T-cell (primary cell): ENCODE data around the gene SENP7. TPM values are rescaled to one million over a fixed set of nuclear protein-coding genes. Genes with fewer than 3 reads are reported as not detected.
"Not testable (repeated sequence)": the region's sequence is repeated elsewhere in the genome, so short reads cannot be mapped to it uniquely, and the experiment has no call there.

ENCODE experiments used
- ATAC-seq, 4 experiments: fragments of 200-7000 bp in 3 of 4; fragments of 150-1000 bp in 1 of 4; cut with Tn5 transposase; replicated peaks in 1 of 4; 1 replicate in 3 of 4; 2 replicates in 1 of 4; pipeline ENCODE4 v1.10.0; 2021; ENCODE audit warnings: moderate library complexity in 3 of 4, mild to moderate bottlenecking in 2 of 4, moderate number of reproducible peaks in 1 of 4
- CTCF ChIA-PET, 2 donors: fragments of 300-600 bp; sonication (Branson Sonifier 250); formaldehyde crosslinking; loops; one replicate each; lab custom pipeline; 2022; ENCODE audit warnings: antibody characterized with exemption in 2 of 2; lab: Charles Lee
- POLR2A ChIA-PET, 2 donors: fragments of 300-600 bp; sonication (Branson Sonifier 250); formaldehyde crosslinking; loops; one replicate each; lab custom pipeline; 2022; ENCODE audit warnings: antibody characterized with exemption in 2 of 2; lab: Charles Lee
- DNase-seq, 35 experiments: peaks; one replicate each; pipeline versions ENCODE4 v3.0.0 to v3.0.0-alpha.2; 2013 to 2023
- H3K27ac ChIP-seq: one replicate; pipeline ENCODE4 v1.5.1; 2013; ENCODE audit warnings: low read length
- H3K27me3 ChIP-seq, 2 experiments: replicated peaks in 1 of 2; 1 replicate in 1 of 2; 2 replicates in 1 of 2; pipeline versions ENCODE4 v1.6.1 to v1.7.0; 2013; ENCODE audit warnings: low read length in 1 of 2, mixed read lengths in 1 of 2; ENCODE audit not compliant: control insufficient read depth in 2 of 2, insufficient read depth in 2 of 2; ENCODE audit errors: extremely low read depth in 1 of 2
- H3K36me3 ChIP-seq, 2 donors: 1 replicate in 1 of 2; 2 replicates in 1 of 2; pipeline versions ENCODE4 v1.6.1 to v1.7.0; 2013; ENCODE audit warnings: low read length in 1 of 2; ENCODE audit not compliant: control insufficient read depth in 2 of 2, insufficient read depth in 1 of 2; ENCODE audit errors: extremely low read depth in 1 of 2
- H3K4me1 ChIP-seq, 2 experiments: 1 replicate in 1 of 2; 2 replicates in 1 of 2; pipeline versions ENCODE4 v1.6.1 to v1.7.0; 2013; ENCODE audit warnings: low read length in 2 of 2, mixed read lengths in 1 of 2; ENCODE audit not compliant: insufficient read depth in 2 of 2, control insufficient read depth in 1 of 2; ENCODE audit errors: extremely low read depth in 1 of 2
- H3K4me3 ChIP-seq, 2 donors: 1 replicate in 1 of 2; 2 replicates in 1 of 2; pipeline versions ENCODE4 v1.5.1 to v1.7.0; 2013; ENCODE audit warnings: mild to moderate bottlenecking in 2 of 2, low read length in 1 of 2, moderate library complexity in 1 of 2; ENCODE audit not compliant: control insufficient read depth in 1 of 2; ENCODE audit errors: extremely low read depth in 1 of 2
- H3K9me3 ChIP-seq: 2 replicates; pipeline ENCODE4 v1.7.0; 2013
- H3K27ac Mint-ChIP-seq, 2 donors: one replicate each; pipeline ENCODE4 v1.8.0; 2020 to 2021; ENCODE audit warnings: mild to moderate bottlenecking in 2 of 2, mixed read lengths in 2 of 2
- H3K27me3 Mint-ChIP-seq, 2 donors: one replicate each; pipeline ENCODE4 v1.8.0; 2021 to 2022; ENCODE audit warnings: mixed read lengths in 2 of 2
- H3K36me3 Mint-ChIP-seq: one replicate; pipeline ENCODE4 v1.8.0; 2021; ENCODE audit warnings: mixed read lengths
- H3K4me1 Mint-ChIP-seq, 3 donors: one replicate each; pipeline ENCODE4 v1.8.0; 2020 to 2022; ENCODE audit warnings: mixed read lengths in 3 of 3, mild to moderate bottlenecking in 1 of 3
- H3K4me3 Mint-ChIP-seq, 3 donors: one replicate each; pipeline ENCODE4 v1.8.0; 2020 to 2022; ENCODE audit warnings: mild to moderate bottlenecking in 3 of 3, mixed read lengths in 3 of 3, moderate library complexity in 3 of 3
- H3K9me3 Mint-ChIP-seq, 3 donors: one replicate each; pipeline ENCODE4 v1.8.0; 2020 to 2022; ENCODE audit warnings: mixed read lengths in 3 of 3
- WGBS: methylation state at CpG from one replicate; pipeline ENCODE4 v1.1.5; 2013; ENCODE audit warnings: missing lambda C conversion rate; ENCODE audit not compliant: insufficient coverage; 5-methylcytosine and 5-hydroxymethylcytosine counted together
- total RNA-seq, 35 experiments: library from RNA in 6 of 35; stranded (reverse) in 6 of 35; fragments of 120-200 nt in 1 of 35; gene quantifications; one replicate each; pipeline versions ENCODE4 v1.2.1 to v1.2.4 and lab custom pipeline; 2013 to 2026

SENP7 gene, protein sequence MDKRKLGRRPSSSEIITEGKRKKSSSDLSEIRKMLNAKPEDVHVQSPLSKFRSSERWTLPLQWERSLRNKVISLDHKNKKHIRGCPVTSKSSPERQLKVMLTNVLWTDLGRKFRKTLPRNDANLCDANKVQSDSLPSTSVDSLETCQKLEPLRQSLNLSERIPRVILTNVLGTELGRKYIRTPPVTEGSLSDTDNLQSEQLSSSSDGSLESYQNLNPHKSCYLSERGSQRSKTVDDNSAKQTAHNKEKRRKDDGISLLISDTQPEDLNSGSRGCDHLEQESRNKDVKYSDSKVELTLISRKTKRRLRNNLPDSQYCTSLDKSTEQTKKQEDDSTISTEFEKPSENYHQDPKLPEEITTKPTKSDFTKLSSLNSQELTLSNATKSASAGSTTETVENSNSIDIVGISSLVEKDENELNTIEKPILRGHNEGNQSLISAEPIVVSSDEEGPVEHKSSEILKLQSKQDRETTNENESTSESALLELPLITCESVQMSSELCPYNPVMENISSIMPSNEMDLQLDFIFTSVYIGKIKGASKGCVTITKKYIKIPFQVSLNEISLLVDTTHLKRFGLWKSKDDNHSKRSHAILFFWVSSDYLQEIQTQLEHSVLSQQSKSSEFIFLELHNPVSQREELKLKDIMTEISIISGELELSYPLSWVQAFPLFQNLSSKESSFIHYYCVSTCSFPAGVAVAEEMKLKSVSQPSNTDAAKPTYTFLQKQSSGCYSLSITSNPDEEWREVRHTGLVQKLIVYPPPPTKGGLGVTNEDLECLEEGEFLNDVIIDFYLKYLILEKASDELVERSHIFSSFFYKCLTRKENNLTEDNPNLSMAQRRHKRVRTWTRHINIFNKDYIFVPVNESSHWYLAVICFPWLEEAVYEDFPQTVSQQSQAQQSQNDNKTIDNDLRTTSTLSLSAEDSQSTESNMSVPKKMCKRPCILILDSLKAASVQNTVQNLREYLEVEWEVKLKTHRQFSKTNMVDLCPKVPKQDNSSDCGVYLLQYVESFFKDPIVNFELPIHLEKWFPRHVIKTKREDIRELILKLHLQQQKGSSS
- total RNA-seq (10 to 100 TPM; 45.8 to 55.9 (median 48.6) TPM), total RNA-seq (lab: John Stamatoyannopoulos, UW) (22.7 to 237 (median 112) reads per million in 29 experiments)
- 65.1 TPM for total RNA-seq (2013)

GRCh38 chr3:101512646-101513418, at the start of gene SENP7:
Gene SENP7 (minus strand): TSS chr3:101513212. CDS start chr3:101513130, 82 bp downstream.
- Histone ChIP-seq H3K27me3 (no peaks in the 10 kb centered on the region), H3K27ac (peak within 1 kb of the TSS; percentile 94), H3K9me3 (no peaks in the 10 kb centered on the region), H3K4me1 (peaks cover 14 to 34% of the 10 kb centered on the region in 2 experiments), H3K36me3 (no peaks in the 10 kb centered on the region), H3K4me3 (peak within 1 kb of the TSS; percentile 91 to 97)
- H3K36me3 Mint-ChIP-seq = peaks cover 11% of the 10 kb centered on the region
- peak within 1 kb of the TSS; percentile 96 to 100 (median 99) for H3K4me3 Mint-ChIP-seq
- H3K9me3 Mint-ChIP-seq = no peaks in the 10 kb centered on the region
- CTCF ChIA-PET = interaction anchor here (0.6 to 2.2 kb wide), 6 partner anchors 18 to 1408 kb away, joined by 3 to 8 read pairs (median 5); partner anchors contain the start of gene PCNP (in 1 of the 2)
- no peaks in the 10 kb centered on the region for H3K27me3 Mint-ChIP-seq
- ATAC-seq (peak; percentile 69 to 74 (median 70)), DNase-seq (peak; percentile 45 to 88 (median 69))
- peak within 1 kb of the TSS; percentile 98 for H3K27ac Mint-ChIP-seq
- WGBS = 0% methylated on average over 43 of the region's 54 CpGs
- POLR2A ChIA-PET = interaction anchor here (0.6 to 1.7 kb wide), 6 partner anchors 9 to 1166 kb away, joined by 3 to 10 read pairs (median 4); partner anchors contain the start of genes PCNP (in 1 of the 2) and TRMT10C (in 1 of the 2)
- peaks cover 60 to 67% (median 66%) of the 10 kb centered on the region in 3 donors for H3K4me1 Mint-ChIP-seq

DNA sequence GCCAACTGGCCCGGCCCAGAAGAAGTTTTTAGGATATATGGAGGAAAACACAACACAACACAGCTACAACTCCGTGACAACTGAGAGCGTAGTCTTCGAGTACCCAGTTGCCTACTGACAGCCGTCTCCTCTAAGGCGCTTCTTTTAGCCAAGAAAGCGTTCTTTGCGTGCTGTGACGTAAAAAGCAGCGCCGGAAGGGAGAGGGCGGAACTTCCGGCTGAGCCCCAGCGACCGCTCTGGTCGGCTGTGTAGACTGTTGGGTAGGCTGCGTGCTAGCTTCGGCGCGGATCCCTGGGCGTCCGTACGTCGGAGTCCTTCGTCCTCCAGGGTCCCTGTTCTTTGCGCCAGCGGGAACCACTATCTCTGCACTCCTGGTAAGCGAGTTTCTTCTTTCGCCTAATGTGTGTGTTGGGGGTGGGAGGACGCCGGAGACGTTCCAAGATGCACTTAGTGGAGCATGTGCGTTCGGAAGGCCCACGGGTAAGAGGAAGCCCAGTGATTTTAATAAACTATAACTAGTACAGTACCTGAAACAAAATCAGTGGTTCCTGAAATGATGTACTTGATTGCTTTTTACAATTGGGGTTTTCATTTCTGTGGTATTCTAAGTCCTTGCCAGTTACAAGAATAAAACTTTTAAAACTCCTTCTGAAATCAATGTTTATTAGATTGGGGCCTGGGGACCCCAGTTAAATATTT, 48.8 kb upstream of the SENP7 start, which contains the start of gene TRMT10C:
TSS of gene TRMT10C (plus strand) at position 239 of the 699 bp plus-strand sequence. CDS start 2,914 bp downstream, outside the sequence.
- peaks cover 12 to 13% of the 10 kb centered on the region in 2 experiments for H3K4me1 ChIP-seq
- POLR2A ChIA-PET = interaction anchor here (0.8 to 1.7 kb wide), 10 partner anchors 9 to 188 kb away, joined by 3 to 16 read pairs (median 4); partner anchors contain the start of genes PCNP (in 1 of the 2) and SENP7 (in 1 of the 2)
- WGBS = 0% methylated on average over 28 of the region's 35 CpGs
- ATAC-seq (peak; percentile 95 to 98 (median 97)), DNase-seq (peak; percentile 81 to 96 (median 92))
- H3K27me3 Mint-ChIP-seq = peaks cover 2 to 6% of the 10 kb centered on the region in 2 donors
- peak within 1 kb of the TSS; percentile 86 for H3K27ac ChIP-seq
- peak within 1 kb of the TSS; percentile 92 to 98 (median 97) for H3K4me3 Mint-ChIP-seq
- peaks cover 25% of the 10 kb centered on the region for H3K36me3 Mint-ChIP-seq
- H3K27ac Mint-ChIP-seq = peak within 1 kb of the TSS; percentile 95 to 96
- H3K9me3 ChIP-seq = no peaks in the 10 kb centered on the region
- no peaks in the 10 kb centered on the region for H3K9me3 Mint-ChIP-seq
- H3K27me3 ChIP-seq = peaks cover 0 to 4% of the 10 kb centered on the region in 2 experiments
- CTCF ChIA-PET = interaction anchor here in 1 of 2 donors (0.8 to 3.3 kb wide), 3 partner anchors 12 to 44 kb away, joined by 3 to 14 read pairs (median 4); partner anchors contain the start of gene PCNP
- H3K36me3 ChIP-seq = peaks cover 0 to 26% of the 10 kb centered on the region in 2 donors
- peaks cover 34 to 37% (median 34%) of the 10 kb centered on the region in 3 donors for H3K4me1 Mint-ChIP-seq
- H3K4me3 ChIP-seq = peak within 1 kb of the TSS; percentile 78 to 96

GRCh38 chr3:101556064-101556463, 43.1 kb upstream of the SENP7 start:
- Mint-ChIP-seq H3K9me3 (no peaks in the 10 kb centered on the region), H3K27me3 (peaks cover 5 to 11% of the 10 kb centered on the region in 2 donors), H3K36me3 (no peaks in the 10 kb centered on the region), H3K27ac (no peak overlapping the region), H3K4me1 (peaks cover 4 to 7% (median 4%) of the 10 kb centered on the region in 3 donors), H3K4me3 (no peak overlapping the region)
- Histone ChIP-seq H3K4me3 (no peak overlapping the region), H3K4me1 (peaks cover 0 to 1% of the 10 kb centered on the region in 2 experiments), H3K36me3 (no peaks in the 10 kb centered on the region), H3K9me3 (no peaks in the 10 kb centered on the region), H3K27ac (no peak overlapping the region), H3K27me3 (peaks cover 0 to 11% of the 10 kb centered on the region in 2 experiments)
- DNase-seq (no peak), ATAC-seq (no peak)
- POLR2A ChIA-PET = interaction anchor here (0.9 to 1.1 kb wide), 2 partner anchors 9 to 61 kb away, joined by 4 to 5 read pairs; no protein-coding TSS in a partner anchor
- CTCF ChIA-PET = interaction anchor here (0.6 to 0.7 kb wide), 4 partner anchors 16 to 308 kb away, joined by 3 to 6 read pairs (median 4); no protein-coding TSS in a partner anchor
- WGBS = 100% methylated on average over 1 of the region's 3 CpGs

GRCh38 chr3:101553381-101553780, 40.4 kb upstream of the SENP7 start:
- ChIA-PET POLR2A (interaction anchor here in 1 of 2 donors (0.6 kb wide), 1 partner anchor 12 kb away, joined by 3 read pairs; no protein-coding TSS in a partner anchor), CTCF (interaction anchor here in 1 of 2 donors (1.1 kb wide), 1 partner anchor 8 kb away, joined by 3 read pairs; no protein-coding TSS in a partner anchor)
- H3K27me3 ChIP-seq, H3K27ac Mint-ChIP-seq, ATAC-seq, H3K4me3 Mint-ChIP-seq, H3K27me3 Mint-ChIP-seq, H3K9me3 Mint-ChIP-seq, H3K36me3 ChIP-seq, H3K9me3 ChIP-seq, DNase-seq, H3K36me3 Mint-ChIP-seq, H3K4me1 ChIP-seq, H3K4me1 Mint-ChIP-seq, H3K27ac ChIP-seq, H3K4me3 ChIP-seq: not testable (repeated sequence)
- 86% methylated on average over 5 of the region's 5 CpGs for WGBS
